NCI-H146 (cell line): Measurements from ENCODE around the gene CLNK.

Experiments used
- DNase-seq: peaks from one replicate; lab custom pipeline; 2025; lab: John Stamatoyannopoulos, UW

Gene CLNK

DNA sequence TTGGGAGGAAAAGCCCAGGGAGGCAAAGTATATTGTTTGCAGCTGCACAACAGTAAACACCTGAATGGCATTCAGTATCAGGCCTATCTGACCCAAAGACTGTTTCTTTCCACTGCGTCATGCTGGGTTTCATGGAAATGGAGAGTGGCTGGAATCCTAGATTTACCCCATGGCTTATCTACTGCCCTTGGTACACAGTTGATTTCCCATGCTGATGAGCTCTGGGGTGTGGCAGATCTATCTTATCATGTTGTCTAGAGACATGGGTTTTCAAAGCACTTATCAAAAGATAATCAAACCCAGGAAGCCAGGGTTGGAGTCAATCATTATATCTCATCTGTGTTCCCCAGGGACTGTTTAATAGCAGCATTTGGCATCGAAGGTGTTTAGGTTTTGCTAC is 72.1 kb downstream of the CLNK start:
- DNase-seq = no peak

- no peak for DNase-seq
These were observed 72.9 kb downstream of the CLNK start for GRCh38 chr4:10611673-10612072.

GRCh38 chr4:10608501-10609219 is 75.9 kb downstream of the CLNK start:
- DNase-seq = no peak

GRCh38 chr4:10607206-10607605 is 77.4 kb downstream of the CLNK start:
- DNase-seq = no peak

GRCh38 chr4:10606483-10607155 is 77.9 kb downstream of the CLNK start:
- no peak for DNase-seq

- DNase-seq = no peak
These were observed 78.7 kb downstream of the CLNK start for GRCh38 chr4:10605746-10606482.

DNA sequence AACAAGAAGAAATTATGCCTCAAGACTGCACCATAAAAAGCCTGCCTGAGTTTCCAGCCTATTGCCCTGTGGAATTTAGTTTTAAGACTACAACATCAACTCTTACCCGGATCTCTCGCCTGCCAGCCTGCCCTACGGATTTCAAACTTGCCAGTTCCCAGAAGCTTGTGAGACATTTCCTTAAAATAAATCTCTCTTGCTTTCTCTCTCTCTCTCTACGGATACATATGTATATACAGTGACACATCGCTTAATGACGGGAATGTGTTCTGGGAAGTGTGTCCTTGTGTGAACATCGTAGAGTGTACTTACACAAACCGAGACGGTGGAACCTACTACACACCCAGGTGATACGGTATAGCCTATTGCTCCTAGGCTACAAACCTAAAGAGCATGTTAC is 79.5 kb downstream of the CLNK start:
- DNase-seq = no peak

DNA sequence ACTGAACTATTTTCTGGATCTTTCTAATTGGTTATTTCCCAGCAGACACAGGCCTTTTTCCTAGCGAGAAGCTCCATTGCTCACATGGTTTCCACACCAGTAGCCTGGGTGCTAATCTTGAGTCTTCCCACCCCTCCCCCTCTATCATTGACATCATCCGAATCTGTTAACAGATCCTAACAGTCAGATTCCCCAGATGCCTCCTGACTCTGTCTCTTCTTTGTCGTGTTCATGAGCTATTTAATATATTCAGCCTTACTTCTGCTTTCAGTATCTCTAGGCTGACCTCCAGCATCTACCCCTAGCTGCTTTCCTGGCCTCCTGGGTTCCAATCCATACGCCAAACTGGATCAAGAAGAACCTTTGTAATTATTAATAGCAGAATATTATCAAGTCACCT is 85.0 kb downstream of the CLNK start:
- no peak for DNase-seq

DNA sequence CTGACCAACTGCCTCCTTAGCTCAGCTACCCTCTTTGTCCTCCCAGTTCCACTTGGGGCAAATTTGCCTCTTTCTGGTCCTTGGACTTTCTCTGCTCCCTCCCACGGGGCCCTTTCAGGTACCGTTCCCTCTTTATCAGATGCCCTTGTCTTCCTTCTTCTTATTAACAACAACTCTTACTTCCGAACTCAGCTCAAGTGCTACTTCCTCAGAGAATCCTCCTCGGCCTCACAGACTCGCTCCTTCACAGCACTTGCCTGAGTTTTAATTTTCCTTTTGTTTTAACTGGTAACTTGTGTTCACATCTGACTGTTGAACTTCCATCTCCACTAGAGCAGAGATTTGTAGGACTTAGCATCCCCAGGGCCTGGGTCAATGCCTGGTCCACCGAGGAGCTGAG is 85.7 kb downstream of the CLNK start:
- DNase-seq = no peak

DNA sequence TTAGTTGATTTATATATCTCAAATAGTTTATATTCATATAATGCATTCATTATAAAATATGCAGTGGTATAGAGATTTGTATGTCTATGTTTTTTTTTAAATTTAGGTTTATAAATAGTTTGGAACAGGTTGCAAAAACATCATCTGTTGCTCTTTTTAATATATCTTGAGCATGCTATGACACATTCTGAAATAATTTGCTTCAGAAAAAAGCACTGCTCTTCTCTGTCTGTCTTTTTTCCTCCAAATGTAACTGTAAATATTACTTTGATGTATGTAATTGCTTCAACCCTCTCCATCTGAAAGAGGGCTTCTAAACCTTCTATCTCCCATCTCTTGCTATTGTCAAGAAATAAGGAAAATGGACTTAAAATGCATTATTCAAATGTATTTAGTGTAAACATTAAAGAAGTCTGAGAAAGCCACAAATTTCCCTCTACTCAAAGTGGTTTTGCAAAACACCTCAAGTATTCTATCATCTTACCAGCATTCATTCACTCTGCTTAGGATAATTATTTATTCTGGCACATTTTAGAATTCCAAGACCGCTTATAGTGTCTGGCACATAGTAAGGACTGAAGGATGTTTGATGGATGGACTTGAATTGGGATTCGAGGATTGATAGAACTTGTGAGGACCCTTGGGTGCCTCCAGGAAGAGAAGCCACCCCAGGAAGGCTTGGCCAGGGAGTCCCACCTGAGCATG is 87.8 kb downstream of the CLNK start:
- DNase-seq = no peak

DNA sequence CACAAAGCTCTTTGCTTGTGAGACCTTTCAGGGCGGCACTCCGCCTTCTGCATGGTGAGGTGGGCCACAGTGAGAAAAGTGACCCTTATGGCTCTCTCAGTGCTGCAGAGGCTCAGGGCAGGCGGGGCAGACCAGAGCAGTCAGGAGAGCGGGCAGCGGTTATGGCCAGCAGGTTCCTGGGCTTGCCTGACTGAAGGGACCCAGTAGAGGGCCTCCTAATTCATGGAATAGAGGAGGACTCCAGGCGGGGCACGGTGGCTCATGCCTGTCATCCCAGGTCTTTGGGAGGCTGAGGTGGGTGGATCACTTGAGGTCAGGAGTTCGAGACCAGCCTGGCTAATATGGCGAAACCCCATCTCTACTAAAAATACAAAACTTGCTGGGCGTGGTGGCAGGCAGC is 91.4 kb downstream of the CLNK start:
- peak; percentile 27 for DNase-seq

DNA sequence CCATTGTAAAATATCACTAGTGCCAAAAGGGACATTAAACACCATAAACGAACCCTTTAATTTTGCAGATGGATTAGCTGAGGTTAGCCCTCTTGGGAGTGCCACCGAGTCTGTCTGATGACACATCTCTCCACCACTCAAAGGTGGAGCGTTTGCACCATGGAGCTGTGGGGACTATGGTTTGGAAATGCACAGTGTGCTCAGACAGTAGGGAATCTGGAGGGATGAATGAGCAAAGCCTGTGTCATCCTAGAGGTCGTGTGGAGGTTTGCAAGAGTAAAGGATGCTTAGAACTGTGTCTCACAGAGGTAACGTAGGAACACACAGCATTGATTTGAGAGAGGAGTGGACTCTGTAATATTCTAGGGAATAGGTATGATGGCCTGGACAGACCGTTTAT is 93.7 kb downstream of the CLNK start:
- DNase-seq = no peak

DNA sequence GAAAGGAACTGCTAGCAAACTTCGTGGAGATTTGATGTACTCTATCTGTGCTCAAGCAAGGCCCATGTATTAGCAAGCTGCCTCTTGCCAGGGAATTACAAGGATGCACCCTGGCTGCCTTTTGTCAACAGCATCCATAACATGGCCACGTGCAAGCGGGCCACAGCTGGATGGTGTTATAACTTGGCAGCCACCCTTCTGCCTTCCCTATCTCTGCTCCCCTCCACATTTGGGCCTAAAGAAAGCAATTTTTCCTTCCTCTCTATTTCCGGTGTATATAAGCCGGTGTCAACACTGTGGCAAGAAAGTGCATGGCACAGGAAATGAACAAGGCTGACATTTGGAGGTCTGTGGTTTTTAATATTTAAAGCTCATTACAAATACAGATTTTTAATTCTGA is 94.8 kb downstream of the CLNK start:
- no peak for DNase-seq

DNA sequence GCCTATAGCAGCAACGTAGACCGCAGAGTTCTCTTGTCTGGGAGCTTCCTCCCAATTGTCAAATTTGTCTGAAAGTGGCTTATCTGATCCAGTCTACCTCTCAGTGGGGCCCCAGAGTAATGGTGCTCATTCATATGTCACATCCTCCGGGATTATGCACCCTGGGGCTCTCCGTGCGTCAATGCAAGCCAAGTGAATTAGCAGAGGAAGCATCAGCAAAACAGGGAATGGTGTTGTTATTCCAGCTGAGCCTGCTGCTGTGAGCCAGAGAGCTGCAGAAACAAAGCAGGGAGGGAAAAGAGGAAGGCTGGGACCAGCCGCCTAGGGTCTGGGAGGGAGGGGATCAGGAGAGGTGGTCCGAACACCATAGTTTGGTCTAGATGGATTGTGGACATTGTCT is 95.2 kb downstream of the CLNK start:
- peak; percentile 87 for DNase-seq

GRCh38 chr4:10587697-10588096 is 96.9 kb downstream of the CLNK start:
- DNase-seq = no peak

- DNase-seq = no peak
These were observed 97.3 kb downstream of the CLNK start for GRCh38 chr4:10587296-10587695.

DNA sequence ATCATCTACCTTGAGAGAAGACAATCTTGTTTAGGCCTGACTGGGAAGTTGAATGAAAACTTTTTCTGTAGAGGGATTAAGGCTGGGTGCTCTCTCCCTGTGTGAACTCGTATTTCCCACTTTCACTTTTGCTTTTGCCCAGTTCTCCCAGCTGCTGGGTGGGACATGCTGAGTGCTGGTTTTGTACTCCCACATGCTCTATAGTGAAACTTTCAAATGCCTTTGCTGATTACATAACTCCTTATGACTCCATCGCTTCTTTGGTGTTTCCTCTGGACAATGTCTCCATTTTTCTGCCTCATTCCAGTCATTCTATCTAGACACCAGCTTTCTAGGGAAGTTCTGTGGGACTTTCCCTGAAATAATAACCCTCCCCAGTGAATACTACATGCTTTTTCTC is 100.5 kb downstream of the CLNK start:
- no peak for DNase-seq

DNA sequence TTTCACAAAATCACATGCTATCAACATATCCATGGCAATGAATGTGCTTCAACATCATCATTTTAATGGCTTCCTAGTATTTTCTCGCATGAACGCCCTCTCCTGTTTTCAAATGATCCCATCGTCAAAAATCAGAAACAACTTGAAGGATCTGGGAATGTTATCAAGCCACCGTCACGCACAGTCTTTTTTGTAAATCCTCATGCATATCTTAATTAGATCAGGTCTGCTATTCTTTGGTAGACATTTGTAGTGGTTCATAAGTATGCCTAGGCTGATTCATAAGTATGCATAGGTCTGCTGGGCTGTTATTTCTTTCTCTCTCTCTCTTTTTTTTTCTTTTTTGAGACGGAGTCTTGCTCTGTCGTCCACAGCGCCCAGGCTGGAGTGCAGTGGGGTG is 101.6 kb downstream of the CLNK start:
- DNase-seq = no peak

DNA sequence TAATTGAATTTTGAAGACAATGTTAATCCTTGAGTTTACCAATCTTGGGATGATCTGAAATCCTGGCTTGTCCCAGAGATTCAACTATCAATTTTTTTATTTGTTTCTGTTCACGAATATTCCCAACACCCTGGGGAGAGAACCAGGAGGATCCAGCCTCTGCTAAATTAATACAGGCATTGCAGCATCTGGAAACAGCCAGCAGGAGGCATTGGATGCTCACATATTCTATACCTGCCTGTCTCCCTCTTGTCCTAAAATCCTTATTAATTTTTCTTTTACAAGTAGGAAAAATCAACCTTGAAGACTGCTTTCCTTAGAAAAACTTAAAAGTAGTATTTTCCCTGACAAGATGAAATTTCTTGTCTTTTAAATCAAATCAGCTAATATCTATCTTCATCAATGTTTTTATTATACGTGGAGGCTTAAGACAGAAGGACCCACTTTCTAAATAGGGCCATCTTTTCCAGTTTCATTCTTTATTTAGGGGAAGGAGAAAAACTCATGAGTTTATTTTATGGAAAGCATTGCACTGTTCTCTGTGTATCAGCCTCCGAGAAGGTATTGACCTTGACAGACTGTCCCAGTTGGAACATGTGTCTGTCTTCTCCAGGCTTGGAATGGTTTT is 102.4 kb downstream of the CLNK start:
- peak; percentile 55 for DNase-seq

DNA sequence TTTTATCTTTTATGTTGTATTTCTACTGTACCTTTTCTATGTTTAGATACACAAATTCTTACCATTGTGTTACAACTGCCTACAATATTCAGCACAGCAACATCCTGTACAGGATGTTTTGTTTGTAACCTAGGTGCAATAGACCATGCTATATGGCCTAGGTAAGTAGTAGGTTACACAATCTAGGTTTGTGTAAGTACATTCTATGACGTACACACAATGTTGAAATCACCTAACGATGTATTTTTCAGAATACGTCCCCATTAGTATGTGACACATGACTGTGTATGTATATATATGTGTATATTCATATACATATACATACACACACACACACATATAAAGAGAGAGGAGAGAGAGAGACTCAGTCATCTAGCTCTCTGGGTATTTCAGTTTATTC is 103.5 kb downstream of the CLNK start:
- no peak for DNase-seq

DNA sequence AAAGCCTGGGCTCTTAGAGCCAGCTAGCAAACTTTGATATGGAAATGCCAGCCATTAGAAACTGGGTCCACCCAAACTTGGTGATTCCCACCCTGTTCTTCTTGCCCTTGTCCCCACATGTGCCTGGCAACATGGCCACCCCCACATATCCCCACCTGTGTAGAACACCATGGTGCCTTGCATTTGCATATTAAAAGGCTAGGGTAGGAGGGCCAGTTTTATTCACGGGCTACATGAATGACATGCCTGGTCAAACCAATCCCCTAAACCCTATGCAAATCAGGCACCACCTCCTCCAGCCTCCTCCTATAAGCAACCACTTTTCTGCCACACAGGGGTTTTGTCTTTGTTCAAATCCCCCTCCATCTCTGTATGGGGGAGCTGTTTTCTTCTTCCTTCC is 104.9 kb downstream of the CLNK start:
- DNase-seq = no peak
